Sigmoid colon (tissue), 4 donors: ENCODE measurements around the gene KLHL29.

Experiments
- CTCF ChIP-seq, 4 experiments: fragments of 450-650 bp in 3 of 4; fragments of 200-600 bp in 1 of 4; IDR thresholded peaks; one replicate each; pipeline ENCODE4 v1.5.1; 2016 to 2019; ENCODE audit warnings: antibody characterized with exemption in 4 of 4, mild to moderate bottlenecking in 3 of 4, moderate library complexity in 2 of 4
- POLR2AphosphoS5 ChIP-seq, 4 donors: sonication (generic); formaldehyde crosslinking; IDR thresholded peaks; one replicate each; pipeline ENCODE4 v1.6.1; 2017; ENCODE audit warnings: antibody characterized with exemption in 4 of 4

- TF ChIP-seq CTCF (IDR thresholded peaks at IDR 0.05) (no peak), POLR2AphosphoS5 (IDR thresholded peaks at IDR 0.05) (no peak)
These were observed 38.2 kb upstream of the KLHL29 start for GRCh38 chr2:23346781-23347180.
